Right ventricle myocardium superior (tissue), 1 donor: ENCODE results near the gene UCK1. TPM values are rescaled to one million over a fixed set of nuclear protein-coding genes. Genes with fewer than 3 reads are reported as not detected.

Source experiments
- ATAC-seq: fragments of 200-7000 bp; cut with Tn5 transposase; one replicate; pipeline ENCODE4 v1.9.1; 2020; ENCODE audit warnings: mild to moderate bottlenecking; ENCODE audit not compliant: poor library complexity
- DNase-seq: peaks from one replicate; pipeline ENCODE4 v3.0.0-alpha.2; 2020
- intact Hi-C: fragments of 100-400 bp; cut with DNase I; formaldehyde crosslinking; loops from one replicate; pipeline ENCODE4 v1.11.2; 2022
- long read RNA-seq: library from polyadenylated mRNA; unstranded; transcript quantifications from one replicate; pipeline ENCODE4 v2.0.0, GENCODE V29; 2021
- total RNA-seq: library from RNA; stranded (reverse); fragmentation: NEBNext Ultra II Directional; extraction: Animal tissue kit (Norgen Biotek cat#: 25700); gene quantifications from one replicate; pipeline ENCODE4 v1.2.1, GENCODE V29; 2021
- donor health status: DM: no; HTN: yes; CAD: no; lungs with severe emphysema.

UCK1 gene
- 21.7 TPM for total RNA-seq
- long read RNA-seq, transcript UCK1-202 (7 exons, 2,051 nt), result minor isoform, 6 of 156 reads
- long read RNA-seq, transcript UCK1-204 (7 exons, 2,167 nt), result major isoform, 120 of 156 reads
- long read RNA-seq, partial matches to known transcripts, result 3 of 156 reads
- long read RNA-seq, other reads (novel, unspliced or antisense), result 25 of 156 reads

GRCh38 chr9:131530920-131531832 is at the start of gene UCK1:
TSS of gene UCK1 (minus strand) at chr9:131531263. CDS start at chr9:131531174, 89 bp downstream.
- intact Hi-C loops, result no loop called here
- ATAC-seq, result peak; percentile 98
- DNase-seq, result peak; percentile 88

GRCh38 chr9:131580358-131580757 is 49.3 kb upstream of the UCK1 start:
- ATAC-seq (no peak), DNase-seq (peak; percentile 27)
- intact Hi-C loops, result no loop called here

- peak; percentile 70 for DNase-seq
These were observed 48.7 kb upstream of the UCK1 start for GRCh38 chr9:131579789-131580211.

GRCh38 chr9:131578731-131579504 is 47.9 kb upstream of the UCK1 start:
- ATAC-seq (peak; percentile 32), DNase-seq (peak; percentile 48)
- intact Hi-C loops, result no loop called here

More at GRCh38 chr9:131579789-131580211, 48.7 kb upstream of the UCK1 start:
- ATAC-seq, result peak; percentile 86
- intact Hi-C loops, result no loop called here

- intact Hi-C loops, result no loop called here
- ATAC-seq (no peak), DNase-seq (peak; percentile 17)
These were observed 47.0 kb upstream of the UCK1 start for GRCh38 chr9:131578021-131578420.

GRCh38 chr9:131577005-131578000 is 46.2 kb upstream of the UCK1 start:
- intact Hi-C loops, result no loop called here
- ATAC-seq (no peak), DNase-seq (peak; percentile 33)

GRCh38 chr9:131575946-131576853 is 45.1 kb upstream of the UCK1 start:
- DNase-seq (peak; percentile 24), ATAC-seq (no peak)
- intact Hi-C loops, result no loop called here

GRCh38 chr9:131574730-131575640 is 43.9 kb upstream of the UCK1 start:
- peak; percentile 28 for DNase-seq
- ATAC-seq, result peak; percentile 49
- intact Hi-C loops, result no loop called here

- DNase-seq (no peak), ATAC-seq (no peak)
- intact Hi-C loops, result no loop called here
These were observed 36.8 kb upstream of the UCK1 start for GRCh38 chr9:131567910-131568309.

- intact Hi-C loops, result no loop called here
- peak; percentile 3 for DNase-seq
- ATAC-seq, result no peak
These were observed 35.1 kb upstream of the UCK1 start for GRCh38 chr9:131566158-131566557.

- intact Hi-C loops, result no loop called here
- no peak for DNase-seq
- no peak for ATAC-seq
These were observed 34.3 kb upstream of the UCK1 start for GRCh38 chr9:131565369-131565768.

- no peak for ATAC-seq
- DNase-seq, result no peak
- intact Hi-C loops, result no loop called here
These were observed 31.2 kb upstream of the UCK1 start for GRCh38 chr9:131562032-131562959.

GRCh38 chr9:131559421-131560000 is 28.4 kb upstream of the UCK1 start:
- intact Hi-C loops, result no loop called here

GRCh38 chr9:131557855-131558548 is 26.9 kb upstream of the UCK1 start:
- no peak for ATAC-seq
- DNase-seq, result no peak
- intact Hi-C loops, result no loop called here

More at GRCh38 chr9:131559421-131560000, 28.4 kb upstream of the UCK1 start:
- DNase-seq (no peak), ATAC-seq (no peak)
